ENCODE data around the gene LASP1NB.

The LASP1NB gene

DNA sequence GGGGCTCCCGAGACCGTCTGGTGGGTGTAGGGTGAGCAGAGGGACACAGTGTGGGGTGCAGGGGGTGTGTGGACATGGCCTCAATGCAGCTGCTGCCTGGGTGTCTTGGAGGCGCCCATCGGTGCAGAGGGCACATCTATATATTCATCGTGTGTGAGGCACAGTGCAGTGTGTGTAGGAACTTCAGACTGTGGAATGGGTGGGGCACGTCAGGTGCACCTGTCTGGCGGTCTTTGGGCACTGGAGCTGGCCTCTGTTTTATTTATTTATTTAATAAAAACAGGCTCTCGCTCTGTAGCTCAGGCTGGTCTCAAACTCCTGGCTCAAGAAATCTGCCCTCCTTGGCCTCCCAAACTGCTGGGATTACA is 38.8 kb upstream of the LASP1NB start:
- CTCF ChIA-PET = interaction anchor here (1.3 kb wide), 1 partner anchor 96 kb away, joined by 3 read pairs; no protein-coding TSS in a partner anchor
- H3K4me3 ChIP-seq (ENCODE audit: low read depth, low read length) = no peak overlapping the region
- no peak for DNase-seq (ENCODE audit: low read depth, low spot score)
- POLR2A ChIA-PET = interaction anchor here (1.8 to 1.9 kb wide), 2 partner anchors 14 to 17 kb away, joined by 7 to 15 read pairs; partner anchors contain the start of gene LASP1
- H3K9me3 ChIP-seq (ENCODE audit: control insufficient read depth, insufficient read depth, low read length) = no peaks in the 10 kb centered on the region
- H3K27me3 ChIP-seq (ENCODE audit: control insufficient read depth, insufficient read depth, low read length) = no peaks in the 10 kb centered on the region
- H3K27ac ChIP-seq (ENCODE audit: low read depth, low read length) = no peak overlapping the region
- TF ChIP-seq, protein P1, sequence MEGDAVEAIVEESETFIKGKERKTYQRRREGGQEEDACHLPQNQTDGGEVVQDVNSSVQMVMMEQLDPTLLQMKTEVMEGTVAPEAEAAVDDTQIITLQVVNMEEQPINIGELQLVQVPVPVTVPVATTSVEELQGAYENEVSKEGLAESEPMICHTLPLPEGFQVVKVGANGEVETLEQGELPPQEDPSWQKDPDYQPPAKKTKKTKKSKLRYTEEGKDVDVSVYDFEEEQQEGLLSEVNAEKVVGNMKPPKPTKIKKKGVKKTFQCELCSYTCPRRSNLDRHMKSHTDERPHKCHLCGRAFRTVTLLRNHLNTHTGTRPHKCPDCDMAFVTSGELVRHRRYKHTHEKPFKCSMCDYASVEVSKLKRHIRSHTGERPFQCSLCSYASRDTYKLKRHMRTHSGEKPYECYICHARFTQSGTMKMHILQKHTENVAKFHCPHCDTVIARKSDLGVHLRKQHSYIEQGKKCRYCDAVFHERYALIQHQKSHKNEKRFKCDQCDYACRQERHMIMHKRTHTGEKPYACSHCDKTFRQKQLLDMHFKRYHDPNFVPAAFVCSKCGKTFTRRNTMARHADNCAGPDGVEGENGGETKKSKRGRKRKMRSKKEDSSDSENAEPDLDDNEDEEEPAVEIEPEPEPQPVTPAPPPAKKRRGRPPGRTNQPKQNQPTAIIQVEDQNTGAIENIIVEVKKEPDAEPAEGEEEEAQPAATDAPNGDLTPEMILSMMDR (IDR thresholded peaks at IDR 0.05; ENCODE audit: low read depth, low read length) = no peak

GRCh38 chr17:38888842-38889241 is 36.6 kb upstream of the LASP1NB start:
- Histone ChIP-seq H3K9me3 (ENCODE audit: control insufficient read depth, insufficient read depth, low read length) (no peaks in the 10 kb centered on the region), H3K4me3 (ENCODE audit: low read depth, low read length) (no peak overlapping the region), H3K27ac (ENCODE audit: low read depth, low read length) (no peak overlapping the region), H3K27me3 (ENCODE audit: control insufficient read depth, insufficient read depth, low read length) (no peaks in the 10 kb centered on the region)
- DNase-seq (ENCODE audit: low read depth, low spot score) = no peak
- POLR2A ChIA-PET = no interaction called here
- TF ChIP-seq, protein P1 (IDR thresholded peaks at IDR 0.05; ENCODE audit: low read depth, low read length) = no peak
- CTCF ChIA-PET = no interaction called here

DNA sequence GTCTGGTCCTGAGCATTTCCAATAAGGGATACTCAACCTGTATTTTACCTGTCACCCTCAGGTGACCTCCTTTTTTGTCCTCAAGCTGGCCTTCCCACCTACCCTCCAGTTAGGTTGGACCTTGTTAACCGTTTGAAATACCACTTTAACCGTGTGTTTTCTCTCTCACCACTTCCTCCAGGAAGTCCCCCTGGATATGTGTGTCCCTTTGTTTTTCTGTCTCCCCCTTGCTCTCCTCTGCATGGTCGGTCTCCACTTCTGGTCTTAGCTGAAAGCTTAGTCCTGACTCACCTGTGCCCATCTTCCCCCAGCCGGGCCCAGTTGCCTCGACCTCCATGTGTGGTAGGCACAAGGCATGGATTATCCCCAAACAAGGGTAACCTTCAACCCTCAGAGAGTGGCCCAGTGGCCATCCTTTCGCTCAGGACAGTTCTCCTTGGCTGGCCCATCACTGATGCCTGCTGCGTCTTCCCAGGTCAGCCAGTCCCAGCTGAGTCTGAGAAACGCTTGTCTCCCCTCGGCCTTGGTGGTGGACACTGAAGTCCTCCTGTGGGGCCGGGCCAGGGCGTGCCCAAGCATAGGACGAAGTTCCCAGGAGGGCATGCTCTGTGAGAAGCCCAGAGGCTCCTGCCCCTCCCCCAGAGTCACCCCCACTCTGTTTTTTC is 35.5 kb upstream of the LASP1NB start:
- Histone ChIP-seq H3K27ac (ENCODE audit: low read depth, low read length) (no peak overlapping the region), H3K9me3 (ENCODE audit: control insufficient read depth, insufficient read depth, low read length) (no peaks in the 10 kb centered on the region), H3K27me3 (ENCODE audit: control insufficient read depth, insufficient read depth, low read length) (no peaks in the 10 kb centered on the region), H3K4me3 (ENCODE audit: low read depth, low read length) (no peak overlapping the region)
- ChIA-PET POLR2A (no interaction called here), CTCF (no interaction called here)
- TF ChIP-seq, protein P1 (IDR thresholded peaks at IDR 0.05; ENCODE audit: low read depth, low read length) = no peak
- no peak for DNase-seq (ENCODE audit: low read depth, low spot score)

DNA sequence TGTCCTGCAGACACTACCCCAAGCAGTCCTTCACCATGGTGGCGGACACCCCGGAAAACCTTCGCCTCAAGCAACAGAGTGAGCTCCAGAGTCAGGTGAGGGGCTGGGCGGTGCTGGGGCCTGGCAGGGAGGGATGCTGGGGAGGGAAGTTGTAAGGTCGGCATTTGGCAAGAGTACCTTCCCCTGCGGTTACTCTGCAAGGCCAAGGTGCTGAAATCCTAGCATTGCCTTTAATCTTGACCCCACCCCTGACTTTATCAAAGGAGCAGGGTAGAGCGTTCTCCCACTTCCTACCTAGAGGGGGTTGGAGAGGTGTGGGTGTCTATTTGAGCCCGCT is 35.0 kb upstream of the LASP1NB start:
- POLR2A ChIA-PET = no interaction called here
- Histone ChIP-seq H3K27me3 (ENCODE audit: control insufficient read depth, insufficient read depth, low read length) (no peaks in the 10 kb centered on the region), H3K27ac (ENCODE audit: low read depth, low read length) (no peak overlapping the region), H3K9me3 (ENCODE audit: control insufficient read depth, insufficient read depth, low read length) (no peaks in the 10 kb centered on the region), H3K4me3 (ENCODE audit: low read depth, low read length) (no peak overlapping the region)
- no peak for DNase-seq (ENCODE audit: low read depth, low spot score)
- TF ChIP-seq, protein P1 (IDR thresholded peaks at IDR 0.05; ENCODE audit: low read depth, low read length) = no peak
- CTCF ChIA-PET = no interaction called here

- POLR2A ChIA-PET = no interaction called here
- no peaks in the 10 kb centered on the region for H3K27me3 ChIP-seq (ENCODE audit: control insufficient read depth, insufficient read depth, low read length)
- H3K27ac ChIP-seq (ENCODE audit: low read depth, low read length) = no peak overlapping the region
- no peak for DNase-seq (ENCODE audit: low read depth, low spot score)
- TF ChIP-seq, protein P1 (IDR thresholded peaks at IDR 0.05; ENCODE audit: low read depth, low read length) = no peak
- CTCF ChIA-PET = no interaction called here
- H3K4me3 ChIP-seq (ENCODE audit: low read depth, low read length) = no peak overlapping the region
- H3K9me3 ChIP-seq (ENCODE audit: control insufficient read depth, insufficient read depth, low read length) = no peaks in the 10 kb centered on the region
These were observed 34.0 kb upstream of the LASP1NB start for GRCh38 chr17:38891441-38891840.

All from AG04450 (cell line).